GM21526 (cell line): ENCODE data around the gene NUCKS1.

ENCODE experiments used
- ATAC-seq: cut with Tn5 transposase; IDR thresholded peaks from one replicate; pipeline ENCODE4 v1.9.1; 2021; ENCODE audit warnings: moderate library complexity; ENCODE audit not compliant: unreplicated experiment, low FRiP score

NUCKS1 gene

DNA sequence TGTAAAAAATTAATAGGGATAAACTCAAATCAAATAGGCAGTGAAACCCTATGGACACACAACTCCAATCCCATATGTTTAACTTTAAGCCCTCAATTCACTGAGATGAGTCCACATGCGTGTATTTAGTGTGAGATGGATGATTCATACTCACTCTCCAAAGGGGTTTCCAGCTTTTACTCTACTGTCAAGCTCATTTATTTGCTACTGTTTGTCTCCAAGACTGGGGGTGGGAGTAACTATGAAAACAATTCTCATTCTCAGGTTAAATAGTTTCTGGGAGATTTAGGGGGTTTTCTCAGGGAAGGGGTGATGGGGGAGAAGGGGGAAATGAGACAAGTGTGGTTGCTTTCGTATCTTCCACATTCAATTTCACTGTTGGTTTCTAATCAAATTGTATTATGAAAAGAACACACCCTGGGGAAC lies 22.6 kb upstream of the NUCKS1 start:
- ATAC-seq: no peak

DNA sequence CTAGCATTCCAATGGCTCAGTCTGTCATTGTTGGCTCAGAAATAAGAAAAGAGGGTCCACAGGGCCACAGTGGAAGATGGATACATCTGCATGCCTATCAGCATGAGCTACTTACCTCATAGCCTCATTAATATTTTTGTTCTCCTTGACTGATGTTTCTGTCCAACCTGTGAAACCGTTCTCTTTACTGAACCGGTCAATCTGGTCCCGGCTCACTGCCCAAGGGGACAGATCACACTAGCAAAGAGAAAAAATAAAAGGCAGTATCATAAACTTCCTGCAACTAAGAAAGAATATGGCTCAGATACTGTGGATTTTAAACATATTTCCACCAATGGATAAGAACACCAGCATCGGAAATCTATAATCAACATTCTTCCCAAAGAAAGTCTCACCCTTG lies 20.6 kb upstream of the NUCKS1 start:
- no peak for ATAC-seq

DNA sequence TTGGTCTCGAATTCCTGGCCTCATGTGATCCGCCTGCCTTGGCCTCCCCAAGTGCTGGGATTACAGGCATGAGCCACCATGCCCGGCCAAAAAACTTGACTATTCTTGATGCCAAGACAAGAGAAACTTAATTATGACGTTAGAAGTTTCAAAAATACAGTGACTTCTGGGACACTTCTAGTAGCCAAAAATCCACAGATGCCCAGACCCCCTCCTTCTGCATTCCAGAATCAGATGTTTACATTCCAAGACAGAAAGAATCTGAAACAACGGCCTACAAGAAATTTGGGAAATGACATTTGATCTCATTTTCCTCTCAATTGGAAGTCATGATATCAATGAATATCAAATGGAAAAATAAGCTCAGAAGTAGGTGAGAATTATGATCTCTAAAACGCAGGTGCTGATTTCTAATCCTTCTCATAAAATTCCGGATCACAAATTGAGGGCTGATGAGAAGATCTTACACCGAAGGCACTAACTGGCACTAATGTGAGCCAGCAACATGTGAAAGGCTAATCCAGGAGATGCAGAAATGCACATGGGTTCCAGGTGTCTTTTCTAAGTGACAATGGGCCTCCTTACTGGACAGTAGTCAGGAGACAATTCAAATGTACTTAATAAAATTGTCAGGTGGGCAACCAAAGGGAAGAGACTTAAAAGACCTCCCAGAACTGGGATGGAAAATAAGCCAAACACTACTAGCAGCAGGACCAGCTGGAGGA lies 19.8 kb upstream of the NUCKS1 start:
- no peak for ATAC-seq

DNA sequence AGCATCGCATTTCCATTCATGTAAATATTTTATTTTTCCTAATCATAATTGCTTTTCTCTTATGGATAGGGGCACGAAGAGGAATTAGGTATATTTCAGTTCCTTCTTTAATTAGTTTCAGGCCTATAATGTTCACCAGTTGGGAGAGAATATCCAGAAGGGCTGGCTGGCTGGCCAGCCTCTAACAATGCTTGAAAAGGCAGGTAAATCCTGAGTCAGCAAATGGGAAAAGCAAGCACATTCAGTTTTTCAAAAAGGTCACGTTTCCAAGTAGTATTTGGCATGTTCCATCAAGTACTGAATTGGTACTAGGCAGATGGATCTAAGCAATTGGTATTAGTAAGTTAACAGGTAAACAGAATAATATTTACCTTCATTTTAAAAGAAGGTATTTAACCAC lies 17.3 kb upstream of the NUCKS1 start:
- ATAC-seq: no peak

DNA sequence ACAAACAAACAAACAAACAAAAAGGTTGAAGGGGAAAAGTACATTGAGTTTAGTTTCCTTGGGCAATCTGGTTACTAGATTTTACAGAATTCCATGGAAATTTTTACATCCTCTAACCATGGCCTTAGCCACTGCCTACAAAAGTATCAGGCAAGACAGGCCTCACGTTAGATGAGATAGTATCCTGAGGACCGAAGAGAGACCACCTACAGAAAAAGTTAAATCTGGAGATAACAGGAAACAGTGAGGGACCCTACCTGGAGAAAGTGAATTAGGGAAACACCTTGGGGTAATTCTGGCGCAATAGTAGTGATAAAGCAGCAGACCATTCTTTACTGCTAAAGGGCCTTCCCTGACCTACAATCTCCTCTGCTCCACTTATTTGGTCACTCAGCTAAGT lies 16.6 kb upstream of the NUCKS1 start:
- no peak for ATAC-seq

DNA sequence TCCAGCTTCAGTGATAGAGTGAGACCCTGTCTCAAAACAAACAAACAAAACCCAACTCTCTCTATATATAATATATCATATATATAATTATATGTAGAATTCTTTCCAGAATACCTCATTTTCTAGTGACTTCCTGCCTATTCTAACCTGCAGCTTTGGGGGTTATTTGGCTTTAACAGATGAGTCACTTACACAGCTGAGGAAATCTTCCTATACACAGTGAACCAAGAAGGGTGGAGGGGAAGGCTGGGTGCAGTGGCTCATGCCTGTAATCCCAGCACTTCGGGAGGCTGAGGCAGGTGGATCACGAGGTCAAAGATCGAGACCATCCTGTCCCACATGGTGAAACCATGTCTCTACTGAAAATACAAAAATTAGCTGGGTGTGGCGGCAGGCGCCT lies 16.1 kb upstream of the NUCKS1 start:
- ATAC-seq: no peak

DNA sequence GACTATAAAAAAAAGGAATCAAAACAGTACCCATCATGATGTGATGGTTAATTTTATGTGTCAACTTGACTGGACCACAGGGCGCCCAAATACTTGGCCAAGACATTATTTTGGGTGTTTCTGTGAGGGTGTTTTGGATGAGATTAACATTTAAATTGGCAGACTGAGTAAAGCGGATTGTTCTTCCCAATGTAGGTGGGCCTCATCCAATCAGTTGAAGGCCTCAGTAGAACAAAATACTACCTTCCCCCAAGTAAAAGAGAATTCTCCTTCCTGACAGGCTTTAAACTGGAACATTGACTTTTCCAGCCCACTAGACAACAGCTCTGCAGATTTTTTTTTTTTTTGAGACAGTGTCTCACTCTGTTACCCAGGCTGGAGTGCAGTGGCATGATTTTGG lies 14.6 kb upstream of the NUCKS1 start:
- ATAC-seq: no peak

DNA sequence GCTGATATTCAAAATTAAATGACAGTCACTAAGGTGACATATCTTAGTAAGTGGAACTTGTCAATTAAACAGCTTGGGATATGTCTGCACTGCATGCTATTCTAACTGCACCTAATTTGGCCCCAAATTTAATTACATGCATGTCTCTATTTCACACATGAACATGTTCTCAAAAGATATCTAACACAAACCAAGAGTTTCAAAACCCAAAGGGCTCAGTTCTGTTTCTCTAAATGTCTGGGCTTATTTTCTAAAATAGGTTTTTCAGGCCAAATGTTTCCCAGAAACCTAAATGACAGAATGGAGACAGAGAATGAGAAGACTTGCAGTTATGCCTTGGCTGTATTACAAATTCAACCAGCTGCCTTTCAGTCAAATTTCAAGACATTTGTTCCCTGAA lies 14.0 kb upstream of the NUCKS1 start:
- ATAC-seq: no peak

DNA sequence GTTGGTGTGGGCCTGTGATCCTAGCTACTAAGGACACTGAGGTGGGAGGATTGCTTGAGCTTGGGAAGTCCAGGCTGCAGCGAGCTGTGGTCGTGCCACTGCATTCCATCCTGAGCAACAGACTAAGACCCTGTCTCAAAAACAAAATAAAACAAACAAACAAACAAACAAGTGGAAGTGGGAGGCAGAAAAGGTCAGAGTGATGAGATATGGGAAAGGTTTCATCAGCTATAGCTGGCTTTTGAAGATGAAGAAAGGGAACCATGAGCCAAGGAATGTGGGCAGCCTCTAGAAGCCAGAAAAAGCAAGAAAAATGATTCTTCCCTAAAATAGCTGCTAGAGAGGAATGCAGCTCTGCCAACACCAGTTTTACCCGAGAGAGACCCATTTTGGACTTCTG lies 10.6 kb upstream of the NUCKS1 start:
- no peak for ATAC-seq

DNA sequence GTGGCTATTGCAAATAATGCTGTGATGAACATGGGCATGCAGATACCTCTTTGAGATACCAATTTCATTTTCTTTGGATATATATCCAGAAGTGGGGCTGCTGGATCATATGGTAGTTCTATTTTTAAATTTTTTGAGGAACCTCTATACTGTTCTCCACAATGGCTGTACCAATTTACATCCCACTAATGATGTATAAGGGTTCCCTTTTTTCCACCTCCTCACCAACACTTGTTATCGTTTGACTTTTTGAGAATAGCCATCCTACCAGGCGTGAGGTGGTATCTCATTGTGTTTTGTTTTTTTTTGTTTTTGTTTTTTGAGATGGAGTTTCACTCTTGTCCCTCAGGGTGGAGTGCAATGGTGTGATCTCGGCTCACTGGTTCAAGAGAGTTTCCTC lies 6.6 kb upstream of the NUCKS1 start:
- no peak for ATAC-seq

DNA sequence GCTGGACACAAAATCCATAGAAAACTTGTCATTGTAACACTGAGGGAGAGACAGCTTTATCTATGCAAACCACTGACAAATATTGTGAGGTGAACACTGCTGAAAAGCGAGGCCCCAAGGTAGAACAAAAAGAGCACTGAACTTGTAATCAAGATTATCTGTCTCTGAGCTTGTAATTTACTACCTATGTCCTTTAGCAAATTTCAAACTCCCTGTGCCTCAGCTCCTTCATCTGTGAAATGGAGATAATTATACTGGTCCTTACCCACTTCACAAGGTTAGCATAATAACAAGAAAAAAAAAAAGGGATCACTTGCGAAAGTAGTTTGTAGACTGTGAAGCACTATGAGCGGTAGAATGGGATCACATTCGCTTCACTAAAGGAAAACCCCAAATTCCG lies 4.9 kb upstream of the NUCKS1 start:
- ATAC-seq: no peak

DNA sequence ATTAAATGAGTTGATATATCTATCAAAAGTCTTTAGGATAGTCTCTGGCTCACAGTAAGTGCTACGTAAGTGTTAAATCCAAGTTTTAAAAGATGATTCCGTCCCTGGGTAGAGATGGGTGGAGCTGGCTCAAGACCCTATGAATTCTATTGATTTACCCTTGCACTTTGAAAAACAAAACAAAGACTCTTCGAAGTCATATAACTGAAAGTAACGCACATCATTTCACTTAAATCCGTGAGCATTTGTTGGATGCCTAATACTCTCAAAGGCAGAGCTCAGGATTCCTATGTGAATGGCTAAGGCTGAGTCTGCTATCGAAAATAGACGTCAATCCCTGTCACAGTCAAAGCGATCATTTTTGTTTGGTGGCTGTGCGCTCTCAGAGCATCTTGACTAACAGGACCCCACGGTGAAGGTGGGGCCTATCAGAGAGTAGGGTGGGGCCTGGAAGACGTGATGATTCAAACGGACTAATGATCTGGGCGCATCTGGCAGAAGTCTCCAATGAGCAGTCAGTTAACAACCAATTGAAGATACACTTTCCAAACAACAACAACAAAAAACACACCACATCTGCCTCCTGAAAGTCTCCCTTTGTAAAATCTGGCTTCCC lies 1.2 kb upstream of the NUCKS1 start:
- ATAC-seq: no peak

DNA sequence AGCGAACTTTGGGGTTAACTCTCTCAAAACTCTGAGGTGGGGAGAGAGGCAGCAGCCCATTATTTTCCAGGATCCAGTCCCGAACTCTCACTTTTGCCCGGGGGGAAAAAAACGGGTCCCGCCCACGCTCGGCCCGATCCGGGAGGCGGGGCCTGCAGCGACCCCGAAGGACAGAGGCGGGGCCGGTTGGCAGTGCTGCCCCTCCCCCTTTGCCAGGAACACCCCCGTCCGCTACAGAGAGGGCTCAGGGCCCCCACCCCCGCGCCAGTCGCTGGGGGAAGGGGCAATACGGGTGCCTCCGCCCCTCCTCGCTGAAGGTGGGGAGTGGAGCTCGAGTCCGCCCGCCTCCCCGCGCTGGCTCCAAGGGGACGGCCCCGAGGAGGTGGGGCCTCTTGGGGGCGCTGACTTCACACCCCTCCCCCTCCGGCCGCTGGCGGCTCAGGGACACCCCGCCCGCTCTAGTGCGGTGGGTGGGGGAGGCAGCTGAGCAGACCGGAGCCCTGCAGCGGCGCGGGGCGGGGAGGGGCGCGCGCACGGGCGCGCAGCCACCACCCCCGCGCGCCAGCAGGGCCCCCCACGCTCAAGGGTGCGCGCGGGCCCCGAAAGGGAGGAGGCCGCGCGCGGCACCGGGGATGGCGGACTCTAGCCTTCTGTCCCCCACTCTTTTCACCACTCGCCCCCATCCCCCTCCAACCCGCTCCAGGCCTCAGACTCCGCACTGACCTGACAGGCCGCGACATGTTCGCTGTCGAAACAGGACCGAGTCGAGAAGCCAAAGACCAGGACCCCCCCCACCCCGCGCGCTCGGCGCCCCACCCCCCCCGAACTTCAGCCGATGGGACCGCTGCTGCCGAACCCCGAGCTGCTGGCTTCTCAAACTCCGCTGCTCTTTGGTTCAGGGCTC lies 496 bp downstream of the NUCKS1 start:
- peak; percentile 57 for ATAC-seq

DNA sequence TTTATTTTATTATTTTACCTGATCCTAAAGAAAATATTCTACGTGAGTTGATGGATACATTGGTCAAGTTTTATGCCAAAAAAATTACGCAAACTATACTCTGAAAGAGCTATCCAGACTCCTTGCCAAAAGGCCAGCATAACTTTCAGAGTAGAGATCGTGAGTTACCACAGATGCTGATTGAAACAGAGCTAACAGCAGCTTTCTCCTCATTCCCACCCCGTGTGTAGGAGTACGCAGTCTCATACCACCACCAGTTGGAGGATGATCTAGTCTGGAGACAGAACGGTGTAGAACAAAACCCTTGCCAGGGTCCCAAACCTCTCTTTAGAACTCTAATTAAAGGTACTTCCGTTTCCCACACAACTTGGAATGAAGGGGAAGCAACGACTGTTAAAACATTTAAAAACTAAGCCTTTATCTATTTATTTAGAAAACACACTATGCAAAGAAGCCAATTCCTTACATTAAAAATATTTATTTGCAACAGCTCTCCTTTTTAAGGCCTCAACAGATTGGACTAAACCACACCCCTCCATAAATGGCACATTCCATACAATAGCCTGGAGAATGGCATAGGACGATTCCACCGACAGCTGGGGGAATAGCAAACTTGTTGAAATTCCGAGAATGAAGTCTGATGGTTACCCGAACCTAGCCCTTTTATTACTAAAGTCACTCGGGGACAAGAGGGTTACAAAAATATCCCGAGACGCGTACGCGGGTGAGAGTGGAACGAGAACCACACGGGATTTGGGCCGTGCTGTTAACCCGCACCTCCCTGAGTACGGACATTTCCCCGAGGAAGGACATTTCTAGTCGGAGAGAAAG lies 1.4 kb downstream of the NUCKS1 start:
- ATAC-seq: peak; percentile 4

DNA sequence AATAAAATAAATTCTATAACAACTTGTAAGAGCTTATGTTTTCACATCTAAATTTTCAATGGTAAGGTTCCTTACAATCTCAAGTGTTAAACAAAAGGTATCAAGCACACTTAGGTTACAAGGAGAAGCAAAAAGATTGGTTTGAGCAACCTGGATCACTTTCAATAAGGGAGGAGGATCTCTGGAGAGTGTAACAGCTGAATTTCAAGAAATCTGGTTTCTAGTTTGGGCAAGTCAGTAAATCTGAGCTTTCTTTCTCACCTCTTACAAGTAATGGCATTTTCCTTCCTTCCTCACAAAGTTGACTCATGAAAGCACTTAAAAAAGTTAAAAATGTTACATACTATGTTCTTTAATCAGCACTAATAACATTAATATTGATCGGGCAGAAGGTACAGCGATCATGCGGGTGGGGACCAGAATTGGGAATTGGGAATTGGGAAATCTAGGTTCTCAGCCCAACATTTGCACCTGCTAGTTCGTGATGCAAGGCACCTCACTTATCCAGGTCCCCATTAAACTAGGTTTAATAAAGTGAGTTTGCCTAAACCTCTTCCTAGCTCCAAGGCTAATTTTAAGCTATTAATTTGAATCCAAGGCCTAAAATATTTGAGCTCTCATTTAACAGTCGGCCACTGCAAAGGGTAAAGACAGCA lies 3.1 kb downstream of the NUCKS1 start:
- ATAC-seq: no peak

DNA sequence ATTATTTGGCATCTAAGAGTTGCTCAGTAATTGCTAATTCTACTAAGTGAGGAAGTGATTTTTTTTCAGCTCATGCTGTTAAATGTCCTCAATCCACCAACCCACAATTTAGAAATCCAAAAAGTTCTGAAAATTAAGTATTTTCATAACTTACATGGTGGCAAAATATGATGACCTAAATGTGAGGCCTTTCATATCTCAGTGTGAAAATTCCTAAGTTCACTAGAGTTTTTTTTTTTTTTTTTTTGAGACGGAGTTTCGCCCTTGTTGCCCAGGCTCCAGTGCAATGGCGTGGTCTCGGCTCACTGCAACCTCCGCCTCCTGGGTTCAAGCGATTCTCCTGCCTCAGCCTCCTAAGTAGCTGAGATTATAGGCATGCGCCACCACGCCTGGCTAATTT lies 5.6 kb downstream of the NUCKS1 start:
- ATAC-seq: no peak

DNA sequence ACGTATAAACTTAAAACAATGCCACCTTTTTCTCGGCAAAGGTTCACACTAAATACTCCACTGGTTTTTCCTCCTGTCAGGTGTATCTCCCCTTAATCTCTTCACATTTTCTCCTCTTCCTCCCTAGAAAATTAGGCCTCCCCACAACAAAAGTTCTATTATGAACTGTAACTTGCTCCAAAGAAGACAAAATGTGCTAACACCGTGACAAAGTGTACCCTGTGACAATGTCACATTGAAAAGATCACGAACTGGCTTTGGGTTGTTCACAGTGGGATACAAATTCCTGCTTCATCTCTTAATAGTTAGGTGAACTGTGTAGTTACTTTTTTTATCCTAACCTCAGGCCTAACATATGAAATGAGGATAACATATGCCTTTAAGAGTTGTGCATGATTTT lies 6.0 kb downstream of the NUCKS1 start:
- ATAC-seq: no peak

DNA sequence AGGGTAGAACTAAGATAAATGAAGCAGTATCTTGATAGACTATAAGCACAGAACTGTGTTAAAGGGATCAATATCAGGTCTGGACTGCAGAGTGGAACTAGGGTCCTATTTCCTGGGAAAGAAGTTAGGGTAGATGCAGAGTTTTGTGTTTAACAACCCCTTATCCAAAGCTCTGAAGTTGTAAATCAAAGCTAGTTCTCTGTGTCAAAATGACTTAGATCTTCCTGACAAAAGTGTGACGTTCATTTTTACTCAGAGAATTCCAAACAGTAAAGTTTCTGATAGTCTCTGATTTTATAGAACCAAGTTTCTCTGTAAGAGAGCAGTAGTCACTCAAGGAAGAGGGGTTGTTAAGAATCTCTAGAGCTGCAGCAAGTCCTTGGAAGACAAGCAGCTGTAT lies 8.3 kb downstream of the NUCKS1 start:
- no peak for ATAC-seq

DNA sequence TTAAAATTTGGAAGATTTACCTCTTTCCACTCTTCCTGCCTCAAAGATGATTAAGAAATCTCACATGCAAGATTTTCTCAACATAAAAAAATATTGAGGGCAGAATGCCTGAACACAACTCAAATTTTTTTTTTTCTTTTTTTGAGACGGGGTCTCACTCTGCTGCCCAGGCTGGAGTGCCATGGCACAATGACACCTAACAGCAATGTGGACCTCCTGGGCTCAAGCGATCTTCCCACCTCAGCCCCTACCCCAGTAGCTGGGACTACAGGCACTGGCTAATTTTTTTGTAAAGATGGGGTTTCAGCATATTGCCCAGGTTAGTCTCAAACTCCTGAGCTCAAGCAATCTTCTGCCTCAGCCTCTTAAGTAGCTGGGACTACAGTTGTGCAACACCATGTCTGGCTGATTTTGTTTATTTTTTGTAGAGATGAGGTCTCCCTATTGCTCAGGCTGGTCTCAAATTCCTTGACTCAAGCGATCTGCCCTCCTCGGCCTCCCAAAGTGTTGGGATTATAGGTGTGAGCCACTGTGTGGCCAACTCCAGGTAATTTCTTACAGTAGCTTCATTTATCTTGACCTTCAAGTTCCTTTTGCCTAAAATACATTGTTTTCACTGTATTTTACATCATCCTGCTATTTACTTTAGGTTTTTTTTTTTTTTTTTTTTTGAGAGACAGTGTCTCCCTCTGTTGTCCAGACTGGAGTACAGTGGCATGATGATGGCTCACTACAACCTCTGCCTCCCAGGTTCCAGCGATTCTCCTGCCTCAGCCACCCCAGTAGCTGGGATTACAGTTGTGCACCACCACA lies 10.4 kb downstream of the NUCKS1 start:
- ATAC-seq: no peak
